Skin of body (tissue), 2 donors: ENCODE data around the gene AVEN. TPM values are rescaled to one million over a fixed set of nuclear protein-coding genes. Genes with fewer than 3 reads are reported as not detected.

Source experiments
- DNase-seq: peaks from one replicate; lab custom pipeline; 2025; lab: John Stamatoyannopoulos, UW
- total RNA-seq: library from RNA; depleted of rRNA; stranded (reverse); fragments of >200 nt; gene quantifications from one replicate; pipeline ENCODE4 v1.2.3, GENCODE V29; 2014

AVEN gene
- total RNA-seq, 1 donor from 2014 or later, result 7.4 TPM

GRCh38 chr15:33987444-33987843, 51.6 kb downstream of the AVEN start:
- no peak for DNase-seq

- no peak for DNase-seq
These were observed 53.3 kb downstream of the AVEN start for GRCh38 chr15:33985751-33986150.

GRCh38 chr15:33985287-33985686, 53.7 kb downstream of the AVEN start:
- no peak for DNase-seq

GRCh38 chr15:33982516-33982915, 56.5 kb downstream of the AVEN start:
- no peak for DNase-seq

GRCh38 chr15:33980159-33980558, 58.8 kb downstream of the AVEN start:
- DNase-seq, result no peak

- no peak for DNase-seq
These were observed 63.9 kb downstream of the AVEN start for GRCh38 chr15:33975022-33975565.

- no peak for DNase-seq
These were observed 67.2 kb downstream of the AVEN start for GRCh38 chr15:33971811-33972210.

- DNase-seq, result no peak
These were observed 70.2 kb downstream of the AVEN start for GRCh38 chr15:33968821-33969220.

GRCh38 chr15:33968224-33968623, 70.8 kb downstream of the AVEN start, which contains the start of gene CHRM5:
TSS of gene CHRM5 (plus strand) at chr15:33968497. CDS start at chr15:34062718, 94,221 bp downstream.
- DNase-seq, result no peak

GRCh38 chr15:33964665-33965040, 74.4 kb downstream of the AVEN start:
- no peak for DNase-seq

GRCh38 chr15:33963831-33964664, 75.0 kb downstream of the AVEN start:
- DNase-seq, result no peak

GRCh38 chr15:33960549-33960935, 78.5 kb downstream of the AVEN start:
- no peak for DNase-seq

- no peak for DNase-seq
These were observed 79.0 kb downstream of the AVEN start for GRCh38 chr15:33959844-33960548.

- DNase-seq, result no peak
These were observed 82.6 kb downstream of the AVEN start for GRCh38 chr15:33956397-33956796.

- no peak for DNase-seq
These were observed 83.1 kb downstream of the AVEN start for GRCh38 chr15:33955945-33956344.

- no peak for DNase-seq
These were observed 92.9 kb downstream of the AVEN start for GRCh38 chr15:33946152-33946551.

- no peak for DNase-seq
These were observed 97.5 kb downstream of the AVEN start for GRCh38 chr15:33941279-33942063.

GRCh38 chr15:33934921-33935320, 104.1 kb downstream of the AVEN start:
- no peak for DNase-seq

- no peak for DNase-seq
These were observed 104.6 kb downstream of the AVEN start for GRCh38 chr15:33934396-33934795.

- DNase-seq, result no peak
These were observed 106.3 kb downstream of the AVEN start for GRCh38 chr15:33932734-33933133.

- no peak for DNase-seq
These were observed 112.7 kb downstream of the AVEN start for GRCh38 chr15:33926260-33926659.

- DNase-seq, result no peak
These were observed 115.6 kb downstream of the AVEN start for GRCh38 chr15:33923446-33923845.
